HG03457 (cell line): ENCODE measurements around the gene GTF2E1.
A peak's percentile ranks its signal among the peaks of the same experiment; 100 is the strongest.
"Not testable (repeated sequence)": the region's sequence is repeated elsewhere in the genome, so short reads cannot be mapped to it uniquely, and the experiment has no call there.

Source experiments
- ATAC-seq: cut with Tn5 transposase; IDR thresholded peaks from one replicate; pipeline ENCODE4 v1.9.1; 2021; ENCODE audit warnings: moderate number of reproducible peaks; ENCODE audit not compliant: unreplicated experiment

GTF2E1 gene

GRCh38 chr3:120752865-120753264 is 10.3 kb downstream of the GTF2E1 start:
- ATAC-seq, result no peak

GRCh38 chr3:120753810-120754209 is 11.3 kb downstream of the GTF2E1 start:
- ATAC-seq, result no peak

- no peak for ATAC-seq
Observed at GRCh38 chr3:120756061-120756460, 13.5 kb downstream of the GTF2E1 start.

GRCh38 chr3:120758551-120758950 is 16.0 kb downstream of the GTF2E1 start:
- ATAC-seq, result not testable (repeated sequence)

- ATAC-seq, result no peak
Observed at GRCh38 chr3:120762615-120763014, 20.1 kb downstream of the GTF2E1 start.

- ATAC-seq, result peak; percentile 85
Observed at GRCh38 chr3:120763601-120764000, 21.1 kb downstream of the GTF2E1 start.

GRCh38 chr3:120764206-120764605 is 21.7 kb downstream of the GTF2E1 start:
- no peak for ATAC-seq

- peak; percentile 45 for ATAC-seq
Observed at GRCh38 chr3:120765830-120766493, 23.4 kb downstream of the GTF2E1 start.

- no peak for ATAC-seq
Observed at GRCh38 chr3:120766576-120766975, 24.0 kb downstream of the GTF2E1 start.

- ATAC-seq, result no peak
Observed at GRCh38 chr3:120767106-120767505, 24.6 kb downstream of the GTF2E1 start.

- ATAC-seq, result no peak
Observed at GRCh38 chr3:120769436-120769835, 26.9 kb downstream of the GTF2E1 start.

- no peak for ATAC-seq
Observed at GRCh38 chr3:120770891-120771290, 28.3 kb downstream of the GTF2E1 start.

- no peak for ATAC-seq
Observed at GRCh38 chr3:120772081-120772480, 29.5 kb downstream of the GTF2E1 start.

GRCh38 chr3:120773932-120774331 is 31.4 kb downstream of the GTF2E1 start:
- ATAC-seq, result peak; percentile 91

- no peak for ATAC-seq
Observed at GRCh38 chr3:120775411-120775810, 32.9 kb downstream of the GTF2E1 start.

- no peak for ATAC-seq
Observed at GRCh38 chr3:120778776-120779175, 36.2 kb downstream of the GTF2E1 start.

GRCh38 chr3:120780977-120781376 is 38.4 kb downstream of the GTF2E1 start:
- peak; percentile 91 for ATAC-seq

- ATAC-seq, result peak; percentile 60
Observed at GRCh38 chr3:120785832-120786231, 43.3 kb downstream of the GTF2E1 start.

- ATAC-seq, result no peak
Observed at GRCh38 chr3:120791010-120791409, 48.5 kb downstream of the GTF2E1 start.

- ATAC-seq, result no peak
Observed at GRCh38 chr3:120791913-120792312, 49.4 kb downstream of the GTF2E1 start.

- ATAC-seq, result no peak
Observed at GRCh38 chr3:120793601-120794000, 51.1 kb downstream of the GTF2E1 start.

GRCh38 chr3:120795017-120795648 is 52.6 kb downstream of the GTF2E1 start:
- peak; percentile 89 for ATAC-seq

GRCh38 chr3:120795959-120796358 is 53.4 kb downstream of the GTF2E1 start:
- ATAC-seq, result no peak
